ENCODE measurements around the gene FNTB. TPM values are rescaled to one million over a fixed set of nuclear protein-coding genes. Genes with fewer than 3 reads are reported as not detected.
A peak's percentile ranks its signal among the peaks of the same experiment; 100 is the strongest.

FNTB gene
- total and polyA plus RNA-seq, 2 of the 8 experiments (the other 6 are each of a cell fraction or from before 2014, with no cell fraction given) = 16.0 to 20.7 TPM

- peak in 1 of 2 experiments; percentile 71; a peak in 2 of 4 replicates for TF ChIP-seq SIN3A (conservative IDR thresholded peaks at IDR 0.05 in 1 of 2, IDR thresholded peaks at IDR 0.05 in 1 of 2; ENCODE audit: low read depth in 1 of 2, low read length in 2 of 2)
- TF ChIP-seq KDM5A (IDR thresholded peaks at IDR 0.05; ENCODE audit: low read length) = no peak; the same call in 1 of the 2 replicates
- TF ChIP-seq ATF3 (IDR thresholded peaks at IDR 0.05; ENCODE audit: insufficient read depth, low read depth, low read length) = no peak
- TF ChIP-seq RXRA (IDR thresholded peaks at IDR 0.05; ENCODE audit: insufficient read depth, low read depth, low read length) = no peak
- TF ChIP-seq FOSL1 (IDR thresholded peaks at IDR 0.05; ENCODE audit: insufficient read depth, low read depth, low read length) = no peak
- TF ChIP-seq PHF8 (conservative IDR thresholded peaks at IDR 0.05; ENCODE audit: low read depth, low read length) = peak; percentile 83
- TF ChIP-seq MAX (IDR thresholded peaks at IDR 0.05) = peak; percentile 58
- TF ChIP-seq MAFK (IDR thresholded peaks at IDR 0.05; ENCODE audit: low read depth, low read length) = no peak
- TF ChIP-seq CHD1 (IDR thresholded peaks at IDR 0.05; ENCODE audit: low read depth, low read length) = no peak
- no peak for TF ChIP-seq EGR1 (IDR thresholded peaks at IDR 0.05; ENCODE audit: borderline replicate concordance, low read depth, low read length)
- TF ChIP-seq RBBP5 (IDR thresholded peaks at IDR 0.05; ENCODE audit: borderline replicate concordance, low read depth, low read length) = peak; percentile 71; the same call in 1 of the 2 replicates
- peak; percentile 84 to 87 for TF ChIP-seq RAD21 (IDR thresholded peaks at IDR 0.05 in 1 of 2, conservative IDR thresholded peaks at IDR 0.05 in 1 of 2; ENCODE audit: low read depth in 2 of 2, low read length in 2 of 2)
- no peak for TF ChIP-seq CHD2 (IDR thresholded peaks at IDR 0.05; ENCODE audit: low read length)
- TF ChIP-seq EZH2 (IDR thresholded peaks at IDR 0.05; ENCODE audit: low read depth, low read length, severe bottlenecking) = no peak
- TF ChIP-seq JUN (IDR thresholded peaks at IDR 0.05; ENCODE audit: low read depth, low read length) = no peak
- TF ChIP-seq SIX5 (IDR thresholded peaks at IDR 0.05; ENCODE audit: low read depth, low read length) = peak; percentile 82
- peak; percentile 38 for TF ChIP-seq SAP30 (IDR thresholded peaks at IDR 0.05; ENCODE audit: insufficient read depth, insufficient replicate concordance, low read length)
- no peak; the same call in 1 of the 2 replicates for TF ChIP-seq JUND (IDR thresholded peaks at IDR 0.05; ENCODE audit: low read length)
- peak; percentile 83 for TF ChIP-seq KDM4A (IDR thresholded peaks at IDR 0.05; ENCODE audit: low read depth, low read length, severe bottlenecking)
- TF ChIP-seq USF2 (IDR thresholded peaks at IDR 0.05; ENCODE audit: low read length) = no peak
- no peak for TF ChIP-seq GABPA (IDR thresholded peaks at IDR 0.05; ENCODE audit: borderline replicate concordance, insufficient read depth, low read length)
These were observed at the start of gene FNTB (continued) for GRCh38 chr14:64986648-64987437.
